Measurements from ENCODE around the gene PPARD. TPM values are rescaled to one million over a fixed set of nuclear protein-coding genes. Genes with fewer than 3 reads are reported as not detected.
A peak's percentile ranks its signal among the peaks of the same experiment; 100 is the strongest.

The PPARD gene
- total RNA-seq, 1 donor from 2014 or later = 9.9 TPM

- Histone ChIP-seq H3K4me1 (ENCODE audit: insufficient read depth, low read length) (peaks cover 9% of the 10 kb centered on the region), H3K36me3 (ENCODE audit: insufficient read depth, low read length) (peaks cover 13% of the 10 kb centered on the region), H4K20me1 (ENCODE audit: insufficient read depth, low read length) (peaks cover 17% of the 10 kb centered on the region), H3K27ac (ENCODE audit: low read depth, low read length) (no peak overlapping the region), H3K9me3 (ENCODE audit: insufficient read depth, low read depth, low read length) (no peaks in the 10 kb centered on the region), H2AFZ (ENCODE audit: low read depth, low read length) (no peak overlapping the region), H3K27me3 (ENCODE audit: insufficient read depth, low read length) (no peaks in the 10 kb centered on the region), H3K4me2 (ENCODE audit: low read length) (no peak overlapping the region), H3K9ac (ENCODE audit: low read length) (no peak overlapping the region), H3K4me3 (ENCODE audit: insufficient read depth, low read depth, low read length) (no peak overlapping the region), H3K79me2 (ENCODE audit: insufficient read depth, low read length) (peaks cover 52% of the 10 kb centered on the region)
- DNase-seq (ENCODE audit: low read depth) (no peak), FAIRE-seq (no peak)
- no peak overlapping the region for H3K27ac Mint-ChIP-seq (ENCODE audit: unreplicated experiment)
- no peaks in the 10 kb centered on the region for H3K27me3 Mint-ChIP-seq (ENCODE audit: low read depth, unreplicated experiment)
- peaks cover 31% of the 10 kb centered on the region for H3K36me3 Mint-ChIP-seq (ENCODE audit: low read depth, unreplicated experiment)
- H3K9me3 Mint-ChIP-seq (ENCODE audit: unreplicated experiment) = peaks cover 3% of the 10 kb centered on the region
- TF ChIP-seq CTCF (IDR thresholded peaks at IDR 0.05; ENCODE audit: insufficient read depth, low read depth, low read length) (no peak), EZH2 (IDR thresholded peaks at IDR 0.05; ENCODE audit: insufficient read depth, low read length) (no peak)
- H3K4me1 Mint-ChIP-seq (ENCODE audit: low read depth, unreplicated experiment) = peaks cover 5% of the 10 kb centered on the region
- H3K4me3 Mint-ChIP-seq (ENCODE audit: unreplicated experiment) = no peak overlapping the region
These were observed 9.1 kb downstream of the PPARD start for GRCh38 chr6:35351422-35351821.

DNA sequence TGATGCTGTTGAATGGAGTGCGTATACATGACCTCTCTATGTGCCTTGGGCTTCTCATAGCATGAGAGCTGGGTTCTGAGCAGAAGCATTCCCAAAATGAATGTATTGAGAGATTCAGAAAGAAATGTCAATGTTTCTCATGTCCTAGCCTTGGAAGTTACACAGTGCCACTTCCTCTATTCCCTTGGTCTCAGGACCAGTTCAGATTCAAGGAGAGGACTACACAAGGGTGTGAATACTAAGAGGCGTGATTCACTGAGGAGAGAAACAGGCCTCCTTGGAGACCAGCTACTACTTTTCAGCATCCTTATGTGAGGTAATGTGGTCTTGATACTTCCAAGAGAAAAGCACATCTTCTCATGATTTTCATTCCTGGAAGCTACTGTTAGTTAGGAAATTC lies 10.4 kb downstream of the PPARD start:
- no peak overlapping the region for H2AFZ ChIP-seq (ENCODE audit: low read depth, low read length)
- H3K27ac ChIP-seq (ENCODE audit: low read depth, low read length) = no peak overlapping the region
- no peak overlapping the region for H3K27ac Mint-ChIP-seq (ENCODE audit: unreplicated experiment)
- H3K36me3 ChIP-seq (ENCODE audit: insufficient read depth, low read length) = peaks cover 15% of the 10 kb centered on the region
- H3K4me2 ChIP-seq (ENCODE audit: low read length) = no peak overlapping the region
- peaks cover 49% of the 10 kb centered on the region for H3K79me2 ChIP-seq (ENCODE audit: insufficient read depth, low read length)
- H3K9ac ChIP-seq (ENCODE audit: low read length) = no peak overlapping the region
- H3K9me3 Mint-ChIP-seq (ENCODE audit: unreplicated experiment) = peaks cover 3% of the 10 kb centered on the region
- peaks cover 5% of the 10 kb centered on the region for H3K4me1 Mint-ChIP-seq (ENCODE audit: low read depth, unreplicated experiment)
- H3K27me3 Mint-ChIP-seq (ENCODE audit: low read depth, unreplicated experiment) = no peaks in the 10 kb centered on the region
- peaks cover 34% of the 10 kb centered on the region for H3K36me3 Mint-ChIP-seq (ENCODE audit: low read depth, unreplicated experiment)
- no peaks in the 10 kb centered on the region for H3K27me3 ChIP-seq (ENCODE audit: insufficient read depth, low read length)
- DNase-seq (ENCODE audit: low read depth) (no peak), FAIRE-seq (no peak)
- TF ChIP-seq EZH2 (IDR thresholded peaks at IDR 0.05; ENCODE audit: insufficient read depth, low read length) (no peak), CTCF (IDR thresholded peaks at IDR 0.05; ENCODE audit: insufficient read depth, low read depth, low read length) (no peak)
- peaks cover 9% of the 10 kb centered on the region for H3K4me1 ChIP-seq (ENCODE audit: insufficient read depth, low read length)
- H3K4me3 ChIP-seq (ENCODE audit: insufficient read depth, low read depth, low read length) = no peak overlapping the region
- no peaks in the 10 kb centered on the region for H3K9me3 ChIP-seq (ENCODE audit: insufficient read depth, low read depth, low read length)
- no peak overlapping the region for H3K4me3 Mint-ChIP-seq (ENCODE audit: unreplicated experiment)
- H4K20me1 ChIP-seq (ENCODE audit: insufficient read depth, low read length) = peaks cover 18% of the 10 kb centered on the region

GRCh38 chr6:35354361-35355135 lies 12.2 kb downstream of the PPARD start:
- Histone ChIP-seq H3K79me2 (ENCODE audit: insufficient read depth, low read length) (peaks cover 45% of the 10 kb centered on the region), H3K9me3 (ENCODE audit: insufficient read depth, low read depth, low read length) (no peaks in the 10 kb centered on the region), H3K9ac (ENCODE audit: low read length) (peak overlapping the region; percentile 28), H3K36me3 (ENCODE audit: insufficient read depth, low read length) (peaks cover 11% of the 10 kb centered on the region), H3K4me1 (ENCODE audit: insufficient read depth, low read length) (peaks cover 14% of the 10 kb centered on the region), H3K4me3 (ENCODE audit: insufficient read depth, low read depth, low read length) (no peak overlapping the region), H3K27me3 (ENCODE audit: insufficient read depth, low read length) (no peaks in the 10 kb centered on the region), H3K4me2 (ENCODE audit: low read length) (peak overlapping the region; percentile 8), H4K20me1 (ENCODE audit: insufficient read depth, low read length) (peaks cover 23% of the 10 kb centered on the region), H3K27ac (ENCODE audit: low read depth, low read length) (peak overlapping the region; percentile 47), H2AFZ (ENCODE audit: low read depth, low read length) (no peak overlapping the region)
- Mint-ChIP-seq H3K27me3 (ENCODE audit: low read depth, unreplicated experiment) (no peaks in the 10 kb centered on the region), H3K4me3 (ENCODE audit: unreplicated experiment) (no peak overlapping the region), H3K27ac (ENCODE audit: unreplicated experiment) (peak overlapping the region; percentile 58), H3K36me3 (ENCODE audit: low read depth, unreplicated experiment) (peaks cover 34% of the 10 kb centered on the region), H3K9me3 (ENCODE audit: unreplicated experiment) (peaks cover 3% of the 10 kb centered on the region), H3K4me1 (ENCODE audit: low read depth, unreplicated experiment) (peaks cover 7% of the 10 kb centered on the region)
- TF ChIP-seq CTCF (IDR thresholded peaks at IDR 0.05; ENCODE audit: insufficient read depth, low read depth, low read length) (no peak), EZH2 (IDR thresholded peaks at IDR 0.05; ENCODE audit: insufficient read depth, low read length) (no peak)
- FAIRE-seq (no peak), DNase-seq (ENCODE audit: low read depth) (peak; percentile 36)
